ENCODE results near the gene CREG2. TPM values are rescaled to one million over a fixed set of nuclear protein-coding genes. Genes with fewer than 3 reads are reported as not detected.
A peak's percentile ranks its signal among the peaks of the same experiment; 100 is the strongest.

The CREG2 gene
- polyA plus RNA-seq, 1 donor from 2014 or later = 1.2 TPM

DNA sequence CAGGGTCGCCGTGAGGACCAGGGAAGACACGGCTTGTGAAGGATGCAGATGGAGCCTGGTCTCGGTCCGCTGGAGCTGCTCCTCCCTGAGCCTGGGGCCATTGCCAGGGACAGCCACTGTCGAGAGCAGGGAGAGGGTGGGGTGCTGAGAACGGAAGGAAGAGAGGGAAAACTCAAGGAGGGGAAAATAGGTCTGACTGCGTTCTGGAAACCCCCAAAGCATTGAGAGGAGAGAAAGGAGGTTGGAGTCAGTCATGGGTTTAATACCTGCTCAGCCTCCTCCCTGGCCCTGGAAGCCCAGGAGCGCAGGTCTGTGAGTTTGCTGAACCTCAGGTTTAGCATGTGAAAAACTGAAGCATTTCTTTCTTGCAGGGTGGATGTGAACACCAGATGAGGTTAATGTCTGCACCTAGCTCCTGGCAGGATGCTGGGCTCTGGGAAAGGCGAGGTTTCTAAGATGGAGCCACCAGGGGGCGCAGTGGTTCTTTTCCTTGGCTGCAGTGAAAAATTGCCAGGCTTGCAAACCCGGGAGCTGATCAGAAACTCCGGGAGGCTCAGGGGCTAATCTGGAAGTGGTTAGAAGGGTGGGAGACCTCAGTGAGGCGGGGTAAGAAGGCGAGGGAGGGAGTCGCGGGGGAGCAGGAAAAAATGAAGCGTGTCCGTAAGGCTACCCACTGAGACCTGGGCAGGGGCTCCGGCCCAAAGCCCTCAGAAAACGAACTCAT, 45.2 kb downstream of the CREG2 start:
- no peak overlapping the region for H3K4me2 ChIP-seq (ENCODE audit: low read length)
- no peaks in the 10 kb centered on the region for H3K36me3 ChIP-seq (ENCODE audit: insufficient read depth, low read length)
- no peaks in the 10 kb centered on the region for H3K27me3 ChIP-seq (ENCODE audit: insufficient read depth, low read depth, low read length)
- no peaks in the 10 kb centered on the region for H3K9me2 ChIP-seq (ENCODE audit: insufficient read depth, low read length)
- no peak overlapping the region for H3K4me3 ChIP-seq (ENCODE audit: low read length)
- H3F3A ChIP-seq (ENCODE audit: insufficient read depth, low read length, poor library complexity, severe bottlenecking) = no peaks in the 10 kb centered on the region
- TF ChIP-seq EZH2 (IDR thresholded peaks at IDR 0.05; ENCODE audit: borderline replicate concordance, insufficient read depth, low read length, poor library complexity, severe bottlenecking) = no peak
- peak; percentile 84 for TF ChIP-seq RAD21 (conservative IDR thresholded peaks at IDR 0.05)
- no peak for TF ChIP-seq POLR2AphosphoS5 (IDR thresholded peaks at IDR 0.05)
- TF ChIP-seq SMC3 (conservative IDR thresholded peaks at IDR 0.05; ENCODE audit: poor library complexity) = peak; percentile 87
- TF ChIP-seq TAF1 (IDR thresholded peaks at IDR 0.05; ENCODE audit: low read depth) = no peak
- TF ChIP-seq, protein P1, sequence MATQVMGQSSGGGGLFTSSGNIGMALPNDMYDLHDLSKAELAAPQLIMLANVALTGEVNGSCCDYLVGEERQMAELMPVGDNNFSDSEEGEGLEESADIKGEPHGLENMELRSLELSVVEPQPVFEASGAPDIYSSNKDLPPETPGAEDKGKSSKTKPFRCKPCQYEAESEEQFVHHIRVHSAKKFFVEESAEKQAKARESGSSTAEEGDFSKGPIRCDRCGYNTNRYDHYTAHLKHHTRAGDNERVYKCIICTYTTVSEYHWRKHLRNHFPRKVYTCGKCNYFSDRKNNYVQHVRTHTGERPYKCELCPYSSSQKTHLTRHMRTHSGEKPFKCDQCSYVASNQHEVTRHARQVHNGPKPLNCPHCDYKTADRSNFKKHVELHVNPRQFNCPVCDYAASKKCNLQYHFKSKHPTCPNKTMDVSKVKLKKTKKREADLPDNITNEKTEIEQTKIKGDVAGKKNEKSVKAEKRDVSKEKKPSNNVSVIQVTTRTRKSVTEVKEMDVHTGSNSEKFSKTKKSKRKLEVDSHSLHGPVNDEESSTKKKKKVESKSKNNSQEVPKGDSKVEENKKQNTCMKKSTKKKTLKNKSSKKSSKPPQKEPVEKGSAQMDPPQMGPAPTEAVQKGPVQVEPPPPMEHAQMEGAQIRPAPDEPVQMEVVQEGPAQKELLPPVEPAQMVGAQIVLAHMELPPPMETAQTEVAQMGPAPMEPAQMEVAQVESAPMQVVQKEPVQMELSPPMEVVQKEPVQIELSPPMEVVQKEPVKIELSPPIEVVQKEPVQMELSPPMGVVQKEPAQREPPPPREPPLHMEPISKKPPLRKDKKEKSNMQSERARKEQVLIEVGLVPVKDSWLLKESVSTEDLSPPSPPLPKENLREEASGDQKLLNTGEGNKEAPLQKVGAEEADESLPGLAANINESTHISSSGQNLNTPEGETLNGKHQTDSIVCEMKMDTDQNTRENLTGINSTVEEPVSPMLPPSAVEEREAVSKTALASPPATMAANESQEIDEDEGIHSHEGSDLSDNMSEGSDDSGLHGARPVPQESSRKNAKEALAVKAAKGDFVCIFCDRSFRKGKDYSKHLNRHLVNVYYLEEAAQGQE (IDR thresholded peaks at IDR 0.05; ENCODE audit: borderline replicate concordance) = no peak
- no peak for TF ChIP-seq MXI1 (conservative IDR thresholded peaks at IDR 0.05; ENCODE audit: poor library complexity, severe bottlenecking)
- TF ChIP-seq EP300 (conservative IDR thresholded peaks at IDR 0.05; ENCODE audit: poor library complexity, severe bottlenecking) = no peak
- TF ChIP-seq, protein P2, sequence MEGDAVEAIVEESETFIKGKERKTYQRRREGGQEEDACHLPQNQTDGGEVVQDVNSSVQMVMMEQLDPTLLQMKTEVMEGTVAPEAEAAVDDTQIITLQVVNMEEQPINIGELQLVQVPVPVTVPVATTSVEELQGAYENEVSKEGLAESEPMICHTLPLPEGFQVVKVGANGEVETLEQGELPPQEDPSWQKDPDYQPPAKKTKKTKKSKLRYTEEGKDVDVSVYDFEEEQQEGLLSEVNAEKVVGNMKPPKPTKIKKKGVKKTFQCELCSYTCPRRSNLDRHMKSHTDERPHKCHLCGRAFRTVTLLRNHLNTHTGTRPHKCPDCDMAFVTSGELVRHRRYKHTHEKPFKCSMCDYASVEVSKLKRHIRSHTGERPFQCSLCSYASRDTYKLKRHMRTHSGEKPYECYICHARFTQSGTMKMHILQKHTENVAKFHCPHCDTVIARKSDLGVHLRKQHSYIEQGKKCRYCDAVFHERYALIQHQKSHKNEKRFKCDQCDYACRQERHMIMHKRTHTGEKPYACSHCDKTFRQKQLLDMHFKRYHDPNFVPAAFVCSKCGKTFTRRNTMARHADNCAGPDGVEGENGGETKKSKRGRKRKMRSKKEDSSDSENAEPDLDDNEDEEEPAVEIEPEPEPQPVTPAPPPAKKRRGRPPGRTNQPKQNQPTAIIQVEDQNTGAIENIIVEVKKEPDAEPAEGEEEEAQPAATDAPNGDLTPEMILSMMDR (IDR thresholded peaks at IDR 0.05; ENCODE audit: poor library complexity, severe bottlenecking) = peak; percentile 78
- H3K9ac ChIP-seq (ENCODE audit: low read length) = no peak overlapping the region
- H3K27ac ChIP-seq (ENCODE audit: low read length) = no peak overlapping the region
- H2AFZ ChIP-seq (ENCODE audit: low read depth, low read length) = no peak overlapping the region
- H4K20me1 ChIP-seq (ENCODE audit: insufficient read depth) = no peaks in the 10 kb centered on the region
- no peaks in the 10 kb centered on the region for H3K9me3 ChIP-seq (ENCODE audit: low read length)
- no peaks in the 10 kb centered on the region for H3K79me2 ChIP-seq (replicated peaks; ENCODE audit: insufficient read depth, low read length)

DNA sequence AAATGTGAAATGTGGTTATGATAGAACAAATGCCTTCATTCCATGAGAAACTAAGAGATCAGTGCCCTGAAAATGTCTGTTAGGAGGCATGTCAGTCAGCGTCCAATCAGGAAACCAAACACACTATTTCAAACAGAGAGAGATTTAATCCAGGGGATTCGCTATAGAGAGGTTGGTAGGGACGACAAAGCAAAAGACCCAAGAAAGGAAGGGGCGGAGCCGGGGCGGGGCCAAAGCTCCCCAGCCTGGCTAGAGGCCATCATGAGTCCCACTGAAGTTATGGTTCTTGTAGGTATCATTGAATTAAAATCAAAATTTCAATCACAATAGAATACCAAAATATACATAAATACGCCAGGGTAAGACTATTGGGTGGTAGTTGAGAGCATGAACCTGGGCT, 45.9 kb downstream of the CREG2 start:
- no peak overlapping the region for H3K4me3 ChIP-seq (ENCODE audit: low read length)
- no peak overlapping the region for H3K27ac ChIP-seq (ENCODE audit: low read length)
- no peak overlapping the region for H3K9ac ChIP-seq (ENCODE audit: low read length)
- TF ChIP-seq MXI1 (conservative IDR thresholded peaks at IDR 0.05; ENCODE audit: poor library complexity, severe bottlenecking) (no peak), POLR2AphosphoS5 (IDR thresholded peaks at IDR 0.05) (no peak), EP300 (conservative IDR thresholded peaks at IDR 0.05; ENCODE audit: poor library complexity, severe bottlenecking) (no peak), SMC3 (conservative IDR thresholded peaks at IDR 0.05; ENCODE audit: poor library complexity) (no peak), TAF1 (IDR thresholded peaks at IDR 0.05; ENCODE audit: low read depth) (no peak), EZH2 (IDR thresholded peaks at IDR 0.05; ENCODE audit: borderline replicate concordance, insufficient read depth, low read length, poor library complexity, severe bottlenecking) (no peak), RAD21 (conservative IDR thresholded peaks at IDR 0.05) (no peak)
- TF ChIP-seq, protein P1 (IDR thresholded peaks at IDR 0.05; ENCODE audit: borderline replicate concordance) = no peak
- TF ChIP-seq, protein P2 (IDR thresholded peaks at IDR 0.05; ENCODE audit: poor library complexity, severe bottlenecking) = no peak
- no peaks in the 10 kb centered on the region for H3K9me3 ChIP-seq (ENCODE audit: low read length)
- H2AFZ ChIP-seq (ENCODE audit: low read depth, low read length) = no peak overlapping the region
- no peak overlapping the region for H3K4me2 ChIP-seq (ENCODE audit: low read length)
- no peaks in the 10 kb centered on the region for H3K9me2 ChIP-seq (ENCODE audit: insufficient read depth, low read length)
- H3K27me3 ChIP-seq (ENCODE audit: insufficient read depth, low read depth, low read length) = no peaks in the 10 kb centered on the region
- H3K36me3 ChIP-seq (ENCODE audit: insufficient read depth, low read length) = no peaks in the 10 kb centered on the region
- H4K20me1 ChIP-seq (ENCODE audit: insufficient read depth) = no peaks in the 10 kb centered on the region
- H3K79me2 ChIP-seq (replicated peaks; ENCODE audit: insufficient read depth, low read length) = no peaks in the 10 kb centered on the region
- H3F3A ChIP-seq (ENCODE audit: insufficient read depth, low read length, poor library complexity, severe bottlenecking) = no peaks in the 10 kb centered on the region

Measured in neural cell (in vitro differentiated cells).